GM20000 (cell line): ENCODE data around the gene EFHD1.
"Not testable (repeated sequence)": the region's sequence is repeated elsewhere in the genome, so short reads cannot be mapped to it uniquely, and the experiment has no call there.

Experiments
- DNase-seq: peaks from one replicate; pipeline ENCODE4 v3.0.0; 2012; ENCODE audit warnings: low spot score
- TF ChIP-seq, protein P1 (sequence below): IDR thresholded peaks from 2 replicates; pipeline ENCODE4 v1.5.1; 2012; ENCODE audit warnings: mild to moderate bottlenecking, control low read depth; ENCODE audit errors: extremely low read depth, missing control alignments

The EFHD1 gene

DNA sequence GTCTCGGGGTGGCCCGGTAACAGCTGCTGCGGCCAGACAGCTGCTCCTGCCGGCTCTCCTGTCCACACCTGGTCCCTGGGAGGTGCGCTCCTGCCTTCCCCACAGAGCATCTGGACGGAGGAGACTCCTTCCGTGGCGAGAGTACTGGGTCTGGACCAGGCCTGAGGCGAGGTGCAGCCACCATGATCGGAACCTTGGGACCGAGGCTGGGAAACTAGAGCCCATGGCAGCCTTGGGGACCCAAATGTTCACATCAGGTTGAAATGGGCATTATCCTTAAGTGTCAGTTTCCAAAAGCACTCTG is 64.4 kb downstream of the EFHD1 start:
- TF ChIP-seq, protein P1, sequence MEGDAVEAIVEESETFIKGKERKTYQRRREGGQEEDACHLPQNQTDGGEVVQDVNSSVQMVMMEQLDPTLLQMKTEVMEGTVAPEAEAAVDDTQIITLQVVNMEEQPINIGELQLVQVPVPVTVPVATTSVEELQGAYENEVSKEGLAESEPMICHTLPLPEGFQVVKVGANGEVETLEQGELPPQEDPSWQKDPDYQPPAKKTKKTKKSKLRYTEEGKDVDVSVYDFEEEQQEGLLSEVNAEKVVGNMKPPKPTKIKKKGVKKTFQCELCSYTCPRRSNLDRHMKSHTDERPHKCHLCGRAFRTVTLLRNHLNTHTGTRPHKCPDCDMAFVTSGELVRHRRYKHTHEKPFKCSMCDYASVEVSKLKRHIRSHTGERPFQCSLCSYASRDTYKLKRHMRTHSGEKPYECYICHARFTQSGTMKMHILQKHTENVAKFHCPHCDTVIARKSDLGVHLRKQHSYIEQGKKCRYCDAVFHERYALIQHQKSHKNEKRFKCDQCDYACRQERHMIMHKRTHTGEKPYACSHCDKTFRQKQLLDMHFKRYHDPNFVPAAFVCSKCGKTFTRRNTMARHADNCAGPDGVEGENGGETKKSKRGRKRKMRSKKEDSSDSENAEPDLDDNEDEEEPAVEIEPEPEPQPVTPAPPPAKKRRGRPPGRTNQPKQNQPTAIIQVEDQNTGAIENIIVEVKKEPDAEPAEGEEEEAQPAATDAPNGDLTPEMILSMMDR = no peak
- DNase-seq = no peak

DNA sequence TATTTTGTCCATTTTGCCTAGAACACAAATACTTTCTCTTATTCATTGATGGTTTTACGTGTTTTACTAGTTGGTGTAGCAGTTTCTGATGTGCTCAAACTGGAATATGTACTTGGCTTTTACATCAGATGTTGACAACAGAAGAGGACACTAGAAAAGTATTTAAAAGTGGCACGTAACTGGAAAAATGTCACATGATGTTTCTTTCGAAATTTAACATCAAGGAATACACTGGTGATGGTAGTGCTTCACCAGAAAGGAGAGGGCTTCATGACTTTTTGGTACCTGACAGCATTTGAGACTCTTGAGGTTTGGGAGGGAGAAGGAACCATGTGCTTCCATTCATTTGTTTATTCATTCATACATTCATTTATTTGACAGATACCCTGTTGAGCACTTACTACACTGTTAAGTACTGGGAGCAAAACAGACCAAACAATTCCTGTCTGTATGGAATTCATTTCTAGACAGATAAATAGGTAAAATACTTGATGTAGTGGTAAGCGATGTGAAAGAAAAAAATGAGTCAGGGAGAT is 65.2 kb downstream of the EFHD1 start:
- TF ChIP-seq, protein P1 = no peak
- DNase-seq = no peak

DNA sequence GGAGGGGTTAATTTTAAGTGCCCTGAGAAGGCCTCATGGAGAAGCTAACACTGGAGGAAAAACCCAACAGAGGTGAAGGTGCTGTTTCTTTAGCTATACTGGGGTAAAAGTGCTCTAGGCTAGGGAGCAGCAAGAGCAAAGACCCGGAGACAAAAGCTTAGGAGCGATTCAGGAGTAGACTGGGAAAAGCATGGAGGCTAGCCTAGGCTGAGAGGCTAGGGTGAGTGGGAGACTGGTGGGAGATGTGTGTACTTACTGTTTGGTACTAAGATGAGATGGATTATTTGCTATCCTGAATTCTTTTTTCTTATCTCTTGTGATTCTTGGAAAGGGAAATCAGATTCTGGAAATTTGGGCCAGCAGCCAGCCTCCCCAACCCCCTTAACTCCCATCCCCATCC is 65.7 kb downstream of the EFHD1 start:
- TF ChIP-seq, protein P1 = no peak
- no peak for DNase-seq

DNA sequence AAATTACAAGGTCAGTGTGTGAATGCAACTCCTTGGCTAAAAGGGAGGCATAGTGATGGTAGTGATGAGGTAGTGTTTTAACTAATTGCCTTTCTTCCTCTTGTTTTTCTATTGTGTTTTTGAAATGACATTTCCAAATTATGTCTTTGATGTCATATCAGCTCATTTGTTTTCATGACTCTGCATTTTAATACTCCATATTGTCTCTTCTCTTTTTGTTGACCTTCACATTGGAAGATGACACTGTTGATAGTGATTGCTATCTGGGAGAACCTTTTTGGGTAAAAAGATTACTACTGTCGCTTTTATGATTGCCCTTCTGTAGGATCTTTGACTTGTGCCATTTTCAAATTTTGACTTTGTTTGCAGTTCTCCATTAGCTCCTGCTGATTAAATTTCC is 66.8 kb downstream of the EFHD1 start:
- TF ChIP-seq, protein P1 = no peak
- DNase-seq = no peak

DNA sequence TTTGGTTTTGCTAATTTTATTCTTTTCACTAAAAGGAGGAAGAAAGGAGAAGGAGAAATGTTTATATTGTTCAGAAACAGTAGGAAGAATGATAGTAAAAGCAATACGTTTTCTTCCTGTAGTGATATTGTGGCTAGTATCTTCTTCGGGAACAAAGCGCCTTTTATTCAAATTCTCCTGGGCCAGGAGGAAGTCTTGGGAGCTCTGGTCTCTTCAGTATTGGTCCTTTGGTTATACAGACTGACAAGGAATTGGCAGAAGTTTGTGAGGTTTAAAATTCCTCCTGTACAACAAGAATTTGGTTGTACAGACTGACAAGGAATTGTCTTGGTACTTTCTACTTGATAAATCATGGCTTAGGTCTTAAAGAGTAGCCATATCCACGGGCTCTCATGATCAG is 73.7 kb downstream of the EFHD1 start:
- no peak for DNase-seq
- TF ChIP-seq, protein P1 = no peak

DNA sequence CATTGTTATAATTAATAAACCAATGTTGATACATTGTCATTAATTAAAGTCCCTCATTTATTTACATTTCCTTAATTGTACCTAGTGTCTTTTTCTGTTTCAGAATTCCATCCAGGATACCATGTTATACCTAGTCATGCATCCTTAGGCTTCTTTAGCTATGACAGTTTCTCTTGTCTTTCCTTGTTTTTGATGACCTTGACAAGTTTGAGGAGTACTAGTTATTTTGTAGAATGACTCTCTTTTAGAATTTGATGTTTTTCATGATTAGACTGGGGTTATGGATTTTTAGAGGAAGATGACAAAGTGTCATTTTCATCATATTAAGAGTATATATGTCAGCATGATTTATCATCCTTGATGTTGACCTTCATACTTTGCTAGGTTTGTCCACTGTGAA is 80.1 kb downstream of the EFHD1 start:
- DNase-seq = no peak
- TF ChIP-seq, protein P1 = no peak

DNA sequence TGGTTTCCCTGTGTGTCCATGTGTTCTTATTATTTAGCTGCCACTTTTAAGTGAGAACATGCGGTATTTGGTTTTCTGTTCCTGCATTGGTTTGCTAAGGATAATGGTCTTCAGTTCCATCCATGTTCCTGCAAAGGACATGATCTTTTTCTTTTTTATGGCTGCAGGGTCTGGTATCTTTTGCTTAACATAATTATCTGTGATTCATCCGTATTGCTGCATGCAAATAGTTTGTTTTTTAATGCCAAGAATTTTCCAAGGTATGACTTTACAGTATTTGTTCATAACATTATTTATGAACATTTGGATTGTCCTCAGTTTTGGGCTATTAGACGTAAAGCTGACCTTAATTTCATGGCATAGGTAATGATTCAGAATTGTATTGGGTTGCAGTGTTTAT is 81.6 kb downstream of the EFHD1 start:
- DNase-seq = no peak
- TF ChIP-seq, protein P1 = no peak

DNA sequence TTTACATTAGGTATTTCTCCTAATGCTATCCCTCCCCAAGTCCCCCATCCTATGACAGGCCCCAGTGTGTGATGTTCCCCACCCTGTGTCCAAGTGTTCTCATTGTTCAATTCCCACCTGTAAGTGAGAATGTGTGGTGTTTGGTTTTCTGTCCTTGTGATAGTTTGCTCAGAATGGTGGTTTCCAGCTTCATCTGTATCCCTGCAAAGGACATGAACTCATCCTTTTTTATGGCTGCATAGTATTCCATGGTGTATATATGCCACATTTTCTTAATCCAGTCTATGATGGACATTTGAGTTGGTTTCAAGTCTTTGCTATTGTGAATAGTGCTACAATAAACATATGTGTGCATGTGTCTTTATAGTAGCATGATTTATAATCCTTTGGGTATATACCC is 86.7 kb downstream of the EFHD1 start:
- DNase-seq = not testable (repeated sequence)
